H9 (cell line): Measurements from ENCODE around the gene TRABD2B. TPM values are rescaled to one million over a fixed set of nuclear protein-coding genes. Genes with fewer than 3 reads are reported as not detected.

Experiments
- DNase-seq: peaks from one replicate; pipeline ENCODE4 v3.0.0-alpha.2; 2017
- H2AFZ ChIP-seq: one replicate; pipeline ENCODE4 v1.6.1; 2013; ENCODE audit warnings: mild to moderate bottlenecking, low read length, control low read depth, moderate library complexity
- H2AK5ac ChIP-seq: 2 replicates; pipeline ENCODE4 v1.6.1; 2013; ENCODE audit warnings: low read length, control low read depth, mixed read lengths; ENCODE audit not compliant: insufficient read length
- H2BK120ac ChIP-seq: one replicate; pipeline ENCODE4 v1.6.1; 2013; ENCODE audit warnings: low read depth, mild to moderate bottlenecking, low read length, control low read depth, inconsistent platforms; ENCODE audit not compliant: poor library complexity, severe bottlenecking
- H2BK12ac ChIP-seq: 2 replicates; pipeline ENCODE4 v1.6.1; 2013; ENCODE audit warnings: low read length, control low read depth, mixed read lengths, low read depth; ENCODE audit not compliant: insufficient read length
- H2BK15ac ChIP-seq: 2 replicates; pipeline ENCODE4 v1.6.1; 2013; ENCODE audit warnings: low read depth, low read length, control low read depth
- H2BK20ac ChIP-seq: one replicate; pipeline ENCODE4 v1.6.1; 2013; ENCODE audit warnings: low read depth, mild to moderate bottlenecking, low read length, control low read depth, inconsistent platforms; ENCODE audit not compliant: poor library complexity, severe bottlenecking
- H2BK5ac ChIP-seq: 2 replicates; pipeline ENCODE4 v1.6.1; 2013; ENCODE audit warnings: low read length, control low read depth, mixed read lengths; ENCODE audit not compliant: insufficient read length
- H3K14ac ChIP-seq: 2 replicates; pipeline ENCODE4 v1.6.1; 2013; ENCODE audit warnings: low read length, control low read depth; ENCODE audit not compliant: insufficient read depth
- H3K18ac ChIP-seq: 2 replicates; pipeline ENCODE4 v1.6.1; 2013; ENCODE audit warnings: low read depth, mild to moderate bottlenecking, mixed read lengths, low read length, control low read depth; ENCODE audit not compliant: insufficient read length
- H3K23ac ChIP-seq: 2 replicates; pipeline ENCODE4 v1.6.1; 2013; ENCODE audit warnings: low read length, control low read depth, mixed read lengths, low read depth; ENCODE audit not compliant: insufficient read length
- H3K23me2 ChIP-seq: 2 replicates; pipeline ENCODE4 v1.6.1; 2013; ENCODE audit warnings: low read depth, mild to moderate bottlenecking, mixed read lengths, low read length, control low read depth; ENCODE audit not compliant: insufficient read length, poor library complexity, severe bottlenecking
- H3K27ac ChIP-seq: 2 replicates; pipeline ENCODE4 v1.5.1; 2013; ENCODE audit warnings: low read length, control low read depth, mixed read lengths, low read depth; ENCODE audit not compliant: insufficient read length
- H3K27me3 ChIP-seq: 2 replicates; pipeline ENCODE4 v1.6.1; 2013; ENCODE audit warnings: low read length, control low read depth, inconsistent platforms; ENCODE audit not compliant: insufficient read depth
- H3K4ac ChIP-seq: 2 replicates; pipeline ENCODE4 v1.6.1; 2013; ENCODE audit warnings: low read depth, mild to moderate bottlenecking, control low read depth, inconsistent platforms, low read length, moderate library complexity
- H3K4me1 ChIP-seq: 2 replicates; pipeline ENCODE4 v1.6.1; 2013; ENCODE audit warnings: low read length, control low read depth, inconsistent platforms; ENCODE audit not compliant: insufficient read depth
- H3K4me2 ChIP-seq: 2 replicates; pipeline ENCODE4 v1.6.1; 2013; ENCODE audit warnings: low read length, control low read depth, mixed read lengths; ENCODE audit not compliant: insufficient read length, insufficient read depth
- H3K56ac ChIP-seq: 2 replicates; pipeline ENCODE4 v1.6.1; 2013; ENCODE audit warnings: low read depth, mild to moderate bottlenecking, mixed read lengths, low read length, control low read depth; ENCODE audit not compliant: insufficient read length
- H3K79me1 ChIP-seq: 2 replicates; pipeline ENCODE4 v1.6.1; 2013; ENCODE audit warnings: low read depth, mild to moderate bottlenecking, moderate library complexity, low read length, control low read depth, inconsistent platforms; ENCODE audit not compliant: insufficient read depth, poor library complexity, severe bottlenecking
- H3K79me2 ChIP-seq: 2 replicates; pipeline ENCODE4 v1.6.1; 2013; ENCODE audit warnings: low read length, control low read depth, inconsistent platforms; ENCODE audit not compliant: insufficient read depth
- H3K9ac ChIP-seq: 2 replicates; pipeline ENCODE4 v1.6.1; 2013; ENCODE audit warnings: low read length, control low read depth, mixed read lengths; ENCODE audit not compliant: insufficient read length; ENCODE audit errors: extremely low read depth
- H3K9me3 ChIP-seq: one replicate; pipeline ENCODE4 v1.6.1; 2013; ENCODE audit warnings: low read depth, low read length, inconsistent platforms; ENCODE audit not compliant: control insufficient read depth
- H3T11ph ChIP-seq: one replicate; pipeline ENCODE4 v1.6.1; 2013; ENCODE audit warnings: mild to moderate bottlenecking, low read length, control low read depth, inconsistent platforms
- H4K20me1 ChIP-seq: one replicate; pipeline ENCODE4 v1.6.1; 2013; ENCODE audit not compliant: control insufficient read depth, insufficient read length, insufficient read depth
- H4K5ac ChIP-seq: 2 replicates; pipeline ENCODE4 v1.6.1; 2013; ENCODE audit warnings: low read depth, mild to moderate bottlenecking, mixed read lengths, low read length, control low read depth; ENCODE audit not compliant: insufficient read length
- H4K8ac ChIP-seq: replicated peaks from 2 replicates; pipeline ENCODE4 v1.6.1; 2013; ENCODE audit warnings: low read length, control low read depth, mixed read lengths, low read depth; ENCODE audit not compliant: insufficient read length
- H4K91ac ChIP-seq: 2 replicates; pipeline ENCODE4 v1.6.1; 2013; ENCODE audit warnings: low read depth, mild to moderate bottlenecking, moderate library complexity, mixed read lengths, low read length, control low read depth; ENCODE audit not compliant: insufficient read length
- H3K27ac Mint-ChIP-seq, 3 experiments: 2 replicates in 2 of 3; 3 replicates in 1 of 3; pipeline ENCODE4 v1.8.0; 2020 to 2021; ENCODE audit warnings: mixed read lengths in 3 of 3, mild to moderate bottlenecking in 1 of 3, moderate library complexity in 1 of 3
- H3K27me3 Mint-ChIP-seq: 2 replicates; pipeline ENCODE4 v1.8.0; 2021; ENCODE audit warnings: low read depth, mild to moderate bottlenecking, moderate library complexity, mixed read lengths
- H3K36me3 Mint-ChIP-seq, 3 experiments: 2 replicates in 2 of 3; 3 replicates in 1 of 3; pipeline ENCODE4 v1.8.0; 2020 to 2021; ENCODE audit warnings: low read depth in 3 of 3, mixed read lengths in 3 of 3; ENCODE audit not compliant: insufficient read depth in 1 of 3
- H3K4me1 Mint-ChIP-seq, 2 experiments: 2 replicates each; pipeline ENCODE4 v1.8.0; 2020; ENCODE audit warnings: mixed read lengths in 2 of 2
- H3K4me3 Mint-ChIP-seq, 2 experiments: 2 replicates in 1 of 2; 3 replicates in 1 of 2; pipeline ENCODE4 v1.8.0; 2020 to 2021; ENCODE audit warnings: mild to moderate bottlenecking in 2 of 2, mixed read lengths in 2 of 2, moderate library complexity in 1 of 2
- H3K9me3 Mint-ChIP-seq, 2 experiments: 2 replicates in 1 of 2; 3 replicates in 1 of 2; pipeline ENCODE4 v1.8.0; 2020; ENCODE audit warnings: mild to moderate bottlenecking in 2 of 2, mixed read lengths in 2 of 2, moderate library complexity in 1 of 2
- CTCF ChIP-seq: fragments of 200-600 bp; sonication (generic); conservative IDR thresholded peaks from 3 replicates; pipeline ENCODE4 v1.8.0; 2021; ENCODE audit warnings: antibody characterized with exemption, mild to moderate bottlenecking
- WGBS: extraction: QIAGEN DNeasy Blood & Tissue Kit; methylation state at CpG from one replicate; pipeline ENCODE4 v1.1.7; 2013; ENCODE audit warnings: missing lambda C conversion rate, low lambda C conversion rate, mixed read lengths; ENCODE audit not compliant: insufficient read length; ENCODE audit errors: extremely low coverage; 5-methylcytosine and 5-hydroxymethylcytosine counted together
- total RNA-seq: library from RNA; stranded (reverse); gene quantifications from 2 replicates; pipeline ENCODE4 v1.2.1, GENCODE V29; 2021

TRABD2B gene
- total RNA-seq, 1 experiment from 2014 or later = 2.3 TPM

GRCh38 chr1:47732489-47732888 lies 264.7 kb downstream of the TRABD2B start:
- H2BK5ac ChIP-seq = no peak overlapping the region
- no peaks in the 10 kb centered on the region for H3K23me2 ChIP-seq
- H3K9me3 Mint-ChIP-seq = no peaks in the 10 kb centered on the region
- H3K36me3 Mint-ChIP-seq = no peaks in the 10 kb centered on the region
- no peak for TF ChIP-seq CTCF
- H3K4me3 Mint-ChIP-seq = no peak overlapping the region
- no peak overlapping the region for H3K18ac ChIP-seq
- no peak overlapping the region for H3T11ph ChIP-seq
- no peak overlapping the region for H3K56ac ChIP-seq
- H2BK15ac ChIP-seq = no peak overlapping the region
- no peak overlapping the region for H3K9ac ChIP-seq
- no peak overlapping the region for H3K14ac ChIP-seq
- no peaks in the 10 kb centered on the region for H3K4me1 Mint-ChIP-seq
- no peak overlapping the region for H2AFZ ChIP-seq
- peaks cover 62% of the 10 kb centered on the region for H3K27me3 Mint-ChIP-seq
- H3K4me2 ChIP-seq = no peak overlapping the region
- no peak overlapping the region for H3K27ac ChIP-seq
- H3K79me1 ChIP-seq = no peaks in the 10 kb centered on the region
- H3K4me1 ChIP-seq = no peaks in the 10 kb centered on the region
- no peaks in the 10 kb centered on the region for H3K79me2 ChIP-seq
- H4K8ac ChIP-seq = no peak overlapping the region
- H3K27ac Mint-ChIP-seq = no peak overlapping the region
- no peak overlapping the region for H3K23ac ChIP-seq
- no peaks in the 10 kb centered on the region; the same call in 1 of the 2 replicates for H3K27me3 ChIP-seq
- no peaks in the 10 kb centered on the region for H4K20me1 ChIP-seq
- no peak overlapping the region for H2BK20ac ChIP-seq
- no peak overlapping the region for H2BK12ac ChIP-seq
- H2AK5ac ChIP-seq = no peak overlapping the region
- H2BK120ac ChIP-seq = no peak overlapping the region
- H4K5ac ChIP-seq = no peak overlapping the region
- DNase-seq = no peak
- H3K4ac ChIP-seq = no peak overlapping the region
- WGBS = no CpG with 5 or more reads among the region's 4 CpGs
- no peak overlapping the region for H4K91ac ChIP-seq
- no peaks in the 10 kb centered on the region for H3K9me3 ChIP-seq
